Activated T-helper 1 cell treated with anti-CD3 and anti-CD28 coated beads, Interleukin-12 subunit alpha, Interleukin-12 subunit beta, Interleukin-2, Interleukin-4 antibody, amounts not matched to agents 30 ng/mL and 10 ng/mL and 1 ng/mL, durations not matched to agents 14 hours and 24 hours and 36 hours (primary cell): ENCODE data around the gene ADD2. TPM values are rescaled to one million over a fixed set of nuclear protein-coding genes. Genes with fewer than 3 reads are reported as not detected.

Experiments
- DNase-seq: peaks from one replicate; pipeline ENCODE4 v3.0.0; 2021; ENCODE audit warnings: low spot score
- H3K27ac Mint-ChIP-seq: one replicate; pipeline ENCODE4 v1.8.0; 2021; ENCODE audit warnings: mild to moderate bottlenecking, mixed read lengths
- H3K27me3 Mint-ChIP-seq: one replicate; pipeline ENCODE4 v1.8.0; 2022; ENCODE audit warnings: mild to moderate bottlenecking, moderate library complexity, mixed read lengths; ENCODE audit not compliant: insufficient read depth
- H3K36me3 Mint-ChIP-seq: one replicate; pipeline ENCODE4 v1.8.0; 2021; ENCODE audit warnings: low read depth, mixed read lengths
- H3K4me1 Mint-ChIP-seq: one replicate; pipeline ENCODE4 v1.8.0; 2021; ENCODE audit warnings: low read depth, mixed read lengths
- H3K4me3 Mint-ChIP-seq: one replicate; pipeline ENCODE4 v1.8.0; 2021; ENCODE audit warnings: mild to moderate bottlenecking, moderate library complexity, mixed read lengths
- H3K9me3 Mint-ChIP-seq: one replicate; pipeline ENCODE4 v1.8.0; 2021; ENCODE audit warnings: mixed read lengths
- intact Hi-C: fragments of 100-400 bp; cut with micrococcal nuclease; formaldehyde crosslinking; loops from one replicate; pipeline ENCODE4 v1.15.1; 2024
- total RNA-seq: library from RNA; stranded (reverse); gene quantifications from 2 replicates; pipeline ENCODE4 v1.2.3, GENCODE V29; 2022

ADD2 gene
- total RNA-seq, 1 donor from 2014 or later: 6.9 TPM

DNA sequence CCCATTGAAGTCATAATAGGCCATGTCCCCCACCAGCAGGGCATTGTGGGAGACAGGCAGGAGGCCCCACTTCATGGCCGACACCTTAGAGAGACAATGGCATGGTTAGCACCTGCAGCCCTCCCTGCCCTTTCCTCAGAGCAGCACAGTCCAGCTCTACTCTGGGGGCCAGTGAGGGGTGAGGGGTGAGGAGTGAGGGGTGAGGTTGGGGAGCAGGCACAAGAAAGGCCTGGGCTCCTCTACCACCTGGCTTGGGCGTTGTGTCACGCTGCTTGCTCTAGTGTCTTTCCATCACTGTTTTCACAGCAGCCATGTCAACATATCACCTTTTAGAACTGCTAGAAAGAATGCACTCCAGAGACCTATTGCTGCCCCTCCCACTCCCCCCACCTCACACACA, 77.2 kb downstream of the ADD2 start:
- H3K27me3 Mint-ChIP-seq: peaks cover 2% of the 10 kb centered on the region
- H3K36me3 Mint-ChIP-seq: no peaks in the 10 kb centered on the region
- H3K27ac Mint-ChIP-seq: no peak overlapping the region
- H3K9me3 Mint-ChIP-seq: no peaks in the 10 kb centered on the region
- intact Hi-C loops: no loop called here
- H3K4me1 Mint-ChIP-seq: no peaks in the 10 kb centered on the region
- DNase-seq: no peak
- no peak overlapping the region for H3K4me3 Mint-ChIP-seq

DNA sequence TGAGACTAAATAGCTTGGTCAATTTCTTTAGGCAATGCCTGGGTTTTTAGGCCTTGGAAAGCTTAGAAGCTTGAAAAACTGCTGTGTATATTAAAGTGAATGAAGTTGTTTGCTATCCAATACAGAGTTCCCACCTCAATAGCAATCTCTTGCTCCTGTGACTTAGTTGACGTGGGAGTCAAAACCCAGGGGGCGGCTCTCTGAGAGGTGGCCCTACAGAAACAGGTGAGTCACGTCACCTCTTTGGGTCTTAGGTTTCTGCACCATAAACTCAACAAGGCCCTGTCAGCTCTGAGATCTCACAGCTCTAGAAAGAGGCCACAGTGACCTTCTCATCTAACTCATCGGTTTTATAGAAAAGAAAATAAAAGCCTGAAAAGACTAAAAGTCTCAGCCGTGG, 79.6 kb downstream of the ADD2 start:
- no peaks in the 10 kb centered on the region for H3K4me1 Mint-ChIP-seq
- intact Hi-C loops: no loop called here
- no peaks in the 10 kb centered on the region for H3K9me3 Mint-ChIP-seq
- H3K4me3 Mint-ChIP-seq: no peak overlapping the region
- H3K27me3 Mint-ChIP-seq: peaks cover 3% of the 10 kb centered on the region
- no peak overlapping the region for H3K27ac Mint-ChIP-seq
- DNase-seq: no peak
- H3K36me3 Mint-ChIP-seq: no peaks in the 10 kb centered on the region

DNA sequence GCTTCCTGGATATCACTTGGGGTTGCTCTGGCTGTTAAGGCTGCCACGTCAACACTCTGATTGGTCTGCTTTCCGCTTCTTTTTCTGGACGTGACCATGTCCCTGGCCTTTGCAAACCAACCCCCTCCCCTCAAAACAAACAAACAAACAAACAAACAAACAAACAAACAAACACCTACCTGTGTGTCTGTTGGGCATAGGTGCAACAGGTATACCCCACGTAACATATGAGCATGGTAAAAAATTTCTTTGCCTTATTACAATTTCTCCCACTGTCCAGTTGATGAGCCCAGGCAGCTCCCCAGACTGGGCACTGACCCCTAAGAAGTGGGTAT, 80.6 kb downstream of the ADD2 start:
- H3K9me3 Mint-ChIP-seq: no peaks in the 10 kb centered on the region
- intact Hi-C loops: no loop called here
- H3K4me3 Mint-ChIP-seq: no peak overlapping the region
- H3K4me1 Mint-ChIP-seq: no peaks in the 10 kb centered on the region
- H3K36me3 Mint-ChIP-seq: no peaks in the 10 kb centered on the region
- DNase-seq: no peak
- H3K27ac Mint-ChIP-seq: no peak overlapping the region
- peaks cover 3% of the 10 kb centered on the region for H3K27me3 Mint-ChIP-seq

DNA sequence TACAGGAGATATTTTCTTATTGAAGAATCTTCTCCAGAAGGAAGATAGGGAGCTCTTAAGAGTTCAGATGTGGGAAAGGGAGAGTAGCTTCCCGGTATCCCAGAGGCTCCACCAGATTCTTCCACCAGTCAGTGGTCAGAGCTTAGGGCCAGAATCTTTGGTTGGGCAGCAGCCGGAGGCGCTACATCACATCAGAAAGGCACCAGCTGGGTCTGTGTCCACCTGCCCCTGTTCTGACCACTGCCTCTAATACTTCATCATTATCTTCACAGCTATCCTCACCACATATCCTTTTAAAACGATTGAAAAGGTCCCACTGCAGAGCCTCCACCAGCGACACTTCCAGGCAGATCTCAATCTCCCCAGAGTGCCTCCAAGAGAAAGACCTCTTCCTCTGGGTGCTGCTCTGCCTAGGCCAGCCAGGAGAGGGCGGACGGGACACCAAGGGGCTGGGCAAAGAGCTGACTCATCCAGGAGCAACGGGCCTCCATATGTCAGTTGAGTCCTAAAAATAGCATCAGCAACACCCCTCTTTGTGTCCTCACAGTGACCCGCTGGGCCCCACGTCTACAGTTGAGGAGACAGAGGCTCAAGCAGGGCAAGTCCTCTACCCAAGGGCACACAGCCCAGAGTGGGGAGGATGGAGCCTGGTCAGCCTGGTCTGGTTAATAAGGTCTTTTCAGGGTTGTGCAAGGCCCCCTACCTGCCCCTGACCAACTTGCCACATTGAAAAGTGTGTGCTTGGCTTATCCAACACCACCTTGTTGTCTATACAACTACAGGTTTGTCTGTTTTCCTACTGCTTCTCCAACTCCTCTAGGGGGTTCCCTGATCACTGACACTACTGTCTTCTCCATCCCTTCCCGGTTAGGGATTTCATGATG, 81.2 kb downstream of the ADD2 start:
- Mint-ChIP-seq H3K9me3 (no peaks in the 10 kb centered on the region), H3K27ac (no peak overlapping the region), H3K27me3 (peaks cover 3% of the 10 kb centered on the region), H3K4me3 (no peak overlapping the region), H3K36me3 (no peaks in the 10 kb centered on the region), H3K4me1 (no peaks in the 10 kb centered on the region)
- DNase-seq: no peak
- intact Hi-C loops: no loop called here

DNA sequence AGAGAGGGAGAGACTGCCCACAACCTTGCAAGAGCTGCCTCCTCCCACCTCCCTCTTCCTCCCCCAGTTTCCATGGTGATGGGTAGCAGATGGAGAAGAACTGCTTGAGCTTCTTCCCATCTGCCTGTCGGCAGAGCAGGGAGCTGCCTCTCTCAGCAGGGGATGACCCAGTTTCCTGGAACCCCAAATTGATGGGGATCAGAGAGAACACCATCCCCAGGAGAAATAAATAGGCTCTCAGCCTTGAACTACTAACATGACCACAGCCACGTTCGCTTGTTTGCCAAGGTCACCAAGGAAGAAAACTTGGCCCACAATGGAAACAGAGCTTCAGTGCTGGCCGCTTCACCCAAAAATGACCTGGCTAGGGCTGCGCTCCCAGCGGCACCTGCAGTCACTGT, 82.2 kb downstream of the ADD2 start:
- no peak for DNase-seq
- intact Hi-C loops: no loop called here
- no peak overlapping the region for H3K4me3 Mint-ChIP-seq
- H3K9me3 Mint-ChIP-seq: no peaks in the 10 kb centered on the region
- H3K4me1 Mint-ChIP-seq: no peaks in the 10 kb centered on the region
- H3K27me3 Mint-ChIP-seq: peaks cover 3% of the 10 kb centered on the region
- H3K27ac Mint-ChIP-seq: no peak overlapping the region
- no peaks in the 10 kb centered on the region for H3K36me3 Mint-ChIP-seq

DNA sequence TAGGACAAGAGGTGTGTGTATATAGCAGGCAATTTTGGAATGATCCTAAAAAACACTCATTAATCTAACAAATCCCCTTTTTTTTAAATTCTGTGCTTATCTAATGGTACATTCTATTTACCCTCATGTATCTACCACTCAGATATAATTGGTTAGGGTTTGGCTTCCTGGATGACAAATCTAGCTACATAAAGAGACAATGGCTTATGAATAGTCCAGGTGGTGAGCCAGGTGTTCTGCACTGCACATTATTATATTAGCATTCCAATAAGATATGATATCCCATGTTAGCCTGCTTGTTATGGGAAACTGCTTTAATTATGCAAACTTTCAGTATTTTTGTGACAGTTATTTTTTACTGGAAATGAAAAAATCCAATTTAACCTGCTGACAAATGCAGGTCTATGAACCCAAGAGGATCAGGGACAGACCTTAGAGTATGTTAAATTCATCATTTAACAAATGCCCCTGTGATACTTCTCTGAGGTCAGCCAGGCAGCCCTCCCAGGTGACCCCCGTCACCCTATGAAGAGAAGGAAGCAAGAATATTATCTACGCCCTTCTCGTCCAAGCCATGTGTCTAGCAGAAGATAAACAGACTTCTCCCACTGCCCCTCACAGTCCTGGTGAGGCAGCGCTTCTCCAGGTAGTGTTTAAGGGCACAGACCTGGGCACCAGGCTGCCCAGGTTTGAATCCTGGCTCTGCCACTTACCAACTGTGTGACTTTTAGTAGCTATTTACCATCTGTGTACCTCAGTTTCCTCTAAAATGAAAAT, 83.0 kb downstream of the ADD2 start:
- Mint-ChIP-seq H3K27me3 (peaks cover 3% of the 10 kb centered on the region), H3K4me3 (no peak overlapping the region), H3K36me3 (no peaks in the 10 kb centered on the region), H3K9me3 (no peaks in the 10 kb centered on the region), H3K4me1 (no peaks in the 10 kb centered on the region), H3K27ac (no peak overlapping the region)
- DNase-seq: no peak
- intact Hi-C loops: no loop called here

DNA sequence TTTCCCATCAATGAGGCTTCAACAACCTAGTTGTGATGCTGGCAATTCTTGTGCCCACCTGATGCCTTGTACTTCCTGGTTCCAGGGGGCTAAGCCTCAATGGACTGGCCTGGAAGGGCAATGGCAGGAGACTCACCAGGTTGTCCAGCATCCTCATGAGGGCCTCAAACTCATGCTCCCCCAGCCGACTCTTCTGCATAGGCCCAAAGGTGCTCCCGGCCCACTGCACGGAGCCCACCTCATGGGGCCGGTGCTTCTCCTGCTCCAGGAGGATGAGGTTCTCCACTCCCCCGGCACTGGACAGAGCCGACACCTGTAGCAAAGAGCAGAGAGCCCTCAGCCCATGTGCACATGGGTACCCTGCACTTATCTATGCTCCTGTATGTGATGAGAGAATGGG, 84.5 kb downstream of the ADD2 start:
- Mint-ChIP-seq H3K9me3 (no peaks in the 10 kb centered on the region), H3K36me3 (no peaks in the 10 kb centered on the region), H3K27ac (no peak overlapping the region), H3K4me3 (no peak overlapping the region), H3K4me1 (no peaks in the 10 kb centered on the region), H3K27me3 (peaks cover 3% of the 10 kb centered on the region)
- intact Hi-C loops: no loop called here
- DNase-seq: no peak

DNA sequence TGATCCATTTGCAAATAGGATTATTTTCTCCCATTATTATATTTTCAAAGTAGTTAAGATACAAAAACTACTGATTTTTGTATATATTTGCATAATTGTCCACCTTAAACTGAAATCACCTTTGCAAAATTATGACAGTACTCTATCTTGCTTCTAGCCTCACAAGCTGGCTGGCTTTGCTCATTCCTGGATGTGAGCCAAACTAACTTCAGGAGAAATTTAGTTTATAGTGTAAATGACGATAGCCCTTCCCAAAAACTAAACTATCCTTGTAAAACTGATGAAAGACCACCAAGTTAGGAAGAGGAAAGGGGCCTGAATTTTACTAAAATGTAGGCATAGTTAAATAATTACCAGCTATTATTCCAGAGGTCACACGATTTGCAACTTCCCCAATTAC, 87.3 kb downstream of the ADD2 start:
- no peaks in the 10 kb centered on the region for H3K9me3 Mint-ChIP-seq
- no peak overlapping the region for H3K27ac Mint-ChIP-seq
- H3K4me1 Mint-ChIP-seq: no peaks in the 10 kb centered on the region
- H3K27me3 Mint-ChIP-seq: peaks cover 1% of the 10 kb centered on the region
- DNase-seq: no peak
- intact Hi-C loops: no loop called here
- no peak overlapping the region for H3K4me3 Mint-ChIP-seq
- H3K36me3 Mint-ChIP-seq: no peaks in the 10 kb centered on the region

DNA sequence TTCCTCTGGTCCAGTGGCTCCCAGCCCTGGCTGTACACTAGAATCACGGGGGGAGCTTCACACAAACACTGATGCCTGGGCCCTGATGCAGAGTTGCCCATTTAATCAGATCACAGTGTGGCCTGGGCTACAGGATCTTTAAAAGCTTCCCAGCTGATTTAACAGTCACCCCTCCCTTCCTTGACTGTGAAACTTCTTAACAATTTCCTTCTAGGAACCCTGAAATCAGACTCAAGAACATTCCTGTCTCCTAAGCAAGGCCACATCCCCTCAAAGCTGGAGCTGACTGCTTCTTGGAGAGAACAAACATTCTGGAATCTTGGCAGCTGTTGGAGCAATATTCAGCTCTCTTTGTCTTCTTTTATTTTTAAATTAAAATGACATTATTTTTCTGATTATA, 88.7 kb downstream of the ADD2 start:
- no peaks in the 10 kb centered on the region for H3K36me3 Mint-ChIP-seq
- no peaks in the 10 kb centered on the region for H3K9me3 Mint-ChIP-seq
- DNase-seq: no peak
- H3K27ac Mint-ChIP-seq: no peak overlapping the region
- intact Hi-C loops: no loop called here
- no peak overlapping the region for H3K4me3 Mint-ChIP-seq
- H3K27me3 Mint-ChIP-seq: peaks cover 1% of the 10 kb centered on the region
- H3K4me1 Mint-ChIP-seq: no peaks in the 10 kb centered on the region

DNA sequence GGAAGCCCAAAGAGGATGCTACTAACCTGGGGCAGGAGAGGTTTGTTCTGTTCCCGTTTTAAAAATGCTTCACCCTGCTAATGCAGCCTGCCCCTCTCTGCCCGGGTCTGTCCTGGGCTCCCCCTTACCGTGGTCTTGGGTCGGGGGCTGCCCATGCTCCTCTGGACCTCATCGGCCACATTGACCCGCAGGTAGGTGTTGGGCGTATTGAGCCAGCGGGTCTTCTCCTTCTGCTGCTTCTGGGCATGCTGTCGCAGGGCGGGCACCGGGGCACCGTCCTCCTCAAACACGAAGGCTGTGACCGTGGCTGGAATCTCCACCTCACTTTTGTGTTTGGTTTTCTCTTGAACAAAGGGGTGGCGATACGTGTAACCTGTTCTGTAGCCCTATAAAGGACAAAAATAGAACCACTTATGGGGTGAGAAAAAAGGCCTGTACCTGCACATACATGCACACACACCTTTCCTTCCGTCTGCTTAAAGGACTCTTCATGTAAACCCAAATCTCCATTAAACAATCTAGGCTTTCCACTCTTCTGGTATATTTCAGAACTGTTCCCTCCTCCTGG, 89.3 kb downstream of the ADD2 start:
- intact Hi-C loops: no loop called here
- Mint-ChIP-seq H3K27ac (no peak overlapping the region), H3K36me3 (no peaks in the 10 kb centered on the region), H3K4me1 (no peaks in the 10 kb centered on the region), H3K27me3 (peaks cover 1% of the 10 kb centered on the region), H3K4me3 (no peak overlapping the region), H3K9me3 (no peaks in the 10 kb centered on the region)
- DNase-seq: no peak

DNA sequence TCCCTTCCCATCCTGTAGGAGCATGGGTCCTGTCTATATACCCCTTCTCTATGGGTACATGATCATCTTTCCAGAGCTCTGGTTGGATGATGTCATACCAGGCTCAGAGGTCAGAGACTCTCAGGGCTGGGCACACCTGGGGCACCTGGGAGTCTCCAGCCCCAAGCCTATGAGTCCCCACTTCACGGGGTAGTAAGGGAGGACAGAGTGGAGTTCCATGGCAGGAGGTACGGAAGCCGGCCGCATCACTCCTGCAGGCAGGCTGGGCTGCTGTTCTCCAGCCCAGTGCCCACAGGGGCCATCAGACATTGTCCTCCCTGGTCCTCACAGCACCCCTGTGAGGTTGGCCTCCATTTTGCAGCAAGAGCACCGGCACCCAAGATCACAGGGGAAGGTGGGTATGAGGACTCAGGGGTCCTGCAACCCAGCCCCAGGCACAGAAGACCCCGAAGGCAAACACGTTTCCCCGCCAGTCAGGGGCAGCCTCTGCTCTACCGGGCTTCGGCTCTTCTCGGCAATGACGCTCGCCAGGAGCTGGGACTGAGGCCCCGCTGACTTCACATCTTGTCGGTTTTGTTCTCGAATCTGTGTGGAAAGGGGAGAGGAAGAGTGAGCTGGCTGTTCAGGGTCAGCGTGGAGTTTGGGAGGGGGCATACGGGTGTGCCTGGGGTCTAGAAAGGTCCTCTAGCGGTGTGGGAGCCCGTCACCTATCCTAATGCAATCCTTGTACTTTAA, 91.5 kb downstream of the ADD2 start:
- no peak for DNase-seq
- Mint-ChIP-seq H3K27me3 (peaks cover 2% of the 10 kb centered on the region), H3K27ac (no peak overlapping the region), H3K9me3 (no peaks in the 10 kb centered on the region), H3K36me3 (no peaks in the 10 kb centered on the region), H3K4me3 (no peak overlapping the region), H3K4me1 (no peaks in the 10 kb centered on the region)
- intact Hi-C loops: no loop called here

DNA sequence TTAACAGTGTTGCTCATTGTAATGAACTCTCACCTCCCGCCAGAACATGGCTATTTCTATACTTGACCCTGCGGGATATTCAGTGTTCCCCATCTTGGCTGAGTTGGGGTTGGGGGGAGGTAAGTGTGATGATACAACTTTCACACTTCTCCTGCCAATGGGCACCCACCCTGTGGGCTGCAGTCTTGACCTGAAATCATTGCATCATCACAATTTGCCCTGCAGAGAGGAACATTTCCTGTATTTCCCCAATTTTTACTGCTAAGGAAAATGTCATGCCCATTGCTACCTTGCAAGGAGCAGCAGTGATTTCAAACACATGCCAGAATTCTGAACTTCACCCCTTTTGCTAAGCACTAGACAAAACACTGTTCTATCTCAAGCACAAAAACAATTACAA, 92.1 kb downstream of the ADD2 start:
- no peaks in the 10 kb centered on the region for H3K36me3 Mint-ChIP-seq
- no peak overlapping the region for H3K27ac Mint-ChIP-seq
- H3K9me3 Mint-ChIP-seq: no peaks in the 10 kb centered on the region
- intact Hi-C loops: no loop called here
- H3K4me1 Mint-ChIP-seq: no peaks in the 10 kb centered on the region
- no peak for DNase-seq
- no peak overlapping the region for H3K4me3 Mint-ChIP-seq
- H3K27me3 Mint-ChIP-seq: peaks cover 2% of the 10 kb centered on the region
